HCT116 (cell line): ENCODE results near the gene ATP6V1A. TPM values are rescaled to one million over a fixed set of nuclear protein-coding genes. Genes with fewer than 3 reads are reported as not detected.
A peak's percentile ranks its signal among the peaks of the same experiment; 100 is the strongest.

Experiments used
- ATAC-seq: fragments of 200-7000 bp; cut with Tn5 transposase; 2 replicates; pipeline ENCODE4 v1.9.1; 2020; ENCODE audit warnings: mild to moderate bottlenecking, moderate library complexity
- BruUV-seq: library from RNA; stranded (reverse); fragments of 400-500 nt; replicated peaks from 2 replicates; lab custom pipeline; 2021; lab: Mats Ljungman, UMichigan
- CTCF ChIA-PET: fragments of 300-600 bp; sonication (Branson Sonifier 250); formaldehyde crosslinking; loops from one replicate; lab custom pipeline; 2021; ENCODE audit warnings: antibody characterized with exemption; lab: Charles Lee
- POLR2A ChIA-PET: fragments of 300-600, 350-600 bp; sonication (Branson Sonifier 250); formaldehyde crosslinking; loops from one replicate; lab custom pipeline; 2021; ENCODE audit warnings: antibody characterized with exemption; lab: Charles Lee
- RAD21 ChIA-PET, 2 experiments: fragments of 300-600 bp; sonication (Branson Sonifier 250); formaldehyde crosslinking; loops; one replicate each; lab custom pipeline; 2023; ENCODE audit warnings: low total read pairs in 2 of 2; ENCODE audit not compliant: uncharacterized antibody in 2 of 2, unreplicated experiment in 2 of 2, low non-redundant PET in 1 of 2; lab: Charles Lee
- DNase-seq: peaks from one replicate; pipeline ENCODE4 v3.0.0-alpha.2; 2010; ENCODE audit warnings: low read depth, low spot score
- H2AFZ ChIP-seq: fragments of 200-600 bp; shearing (Covaris generic), sonication (generic); 2 replicates; pipeline ENCODE4 v1.6.1; 2017; ENCODE audit warnings: low read depth, mixed run types, mixed read lengths, antibody characterized with exemption, low read length; ENCODE audit not compliant: poor library complexity, severe bottlenecking
- H3K27ac ChIP-seq: 2 replicates; pipeline ENCODE4 v1.5.1; 2012; ENCODE audit warnings: low read depth, low read length
- H3K27me3 ChIP-seq: fragments of 200-600 bp; sonication (generic); 2 replicates; pipeline ENCODE4 v1.6.1; 2016; ENCODE audit warnings: mixed run types, low read length, mixed read lengths; ENCODE audit not compliant: insufficient read depth
- H3K36me3 ChIP-seq, 2 experiments: fragments of 200-500 bp in 1 of 2; fragments of 200-600 bp in 1 of 2; sonication (Bioruptor generic) in 1 of 2; sonication (generic) in 1 of 2; 2 replicates each; pipeline versions ENCODE4 v1.5.1 to v1.6.1; 2014 to 2016; ENCODE audit warnings: low read length in 2 of 2, inconsistent platforms in 1 of 2, mixed read lengths in 1 of 2, mixed run types in 1 of 2; ENCODE audit not compliant: insufficient read depth in 2 of 2, control insufficient read depth in 1 of 2
- H3K4me1 ChIP-seq, 2 experiments: fragments of 200-600 bp in 1 of 2; sonication (generic) in 1 of 2; 2 replicates each; pipeline versions ENCODE4 v1.5.1 to v1.6.1; 2012 to 2017; ENCODE audit warnings: low read length in 2 of 2, inconsistent platforms in 1 of 2, mild to moderate bottlenecking in 1 of 2, mixed read lengths in 1 of 2, mixed run types in 1 of 2, moderate library complexity in 1 of 2; ENCODE audit not compliant: insufficient read depth in 2 of 2, control insufficient read depth in 1 of 2
- H3K4me2 ChIP-seq: fragments of 200-600 bp; sonication (generic); 2 replicates; pipeline ENCODE4 v1.6.1; 2017; ENCODE audit warnings: mixed run types, low read length, mixed read lengths
- H3K4me3 ChIP-seq, 2 experiments: fragments of 200-600 bp in 1 of 2; sonication (generic) in 1 of 2; replicated peaks in 1 of 2; 2 replicates each; pipeline ENCODE4 v1.5.1; 2011 to 2016; ENCODE audit warnings: low read length in 2 of 2, control low read depth in 1 of 2, low read depth in 1 of 2, mild to moderate bottlenecking in 1 of 2, mixed read lengths in 1 of 2, mixed run types in 1 of 2
- H3K79me2 ChIP-seq: fragments of 200-600 bp; sonication (generic); 2 replicates; pipeline ENCODE4 v1.6.1; 2017; ENCODE audit warnings: mild to moderate bottlenecking, mixed run types, low read length, moderate library complexity, mixed read lengths; ENCODE audit not compliant: insufficient read depth
- H3K9ac ChIP-seq: fragments of 200-600 bp; sonication (generic); 2 replicates; pipeline ENCODE4 v1.6.1; 2016; ENCODE audit warnings: low read length, mixed read lengths
- H3K9me2 ChIP-seq: fragments of 200-600 bp; sonication (generic), shearing (Covaris generic); 2 replicates; pipeline ENCODE4 v1.6.1; 2017; ENCODE audit warnings: mixed run types, mild to moderate bottlenecking, moderate library complexity; ENCODE audit not compliant: insufficient read depth
- H3K9me3 ChIP-seq, 2 experiments: fragments of 200-500 bp in 1 of 2; fragments of 200-600 bp in 1 of 2; sonication (Bioruptor generic) in 1 of 2; sonication (generic) in 1 of 2; 2 replicates each; pipeline ENCODE4 v1.6.1; 2014 to 2017; ENCODE audit warnings: low read length in 2 of 2, mixed read lengths in 2 of 2, inconsistent platforms in 1 of 2, low read depth in 1 of 2, mild to moderate bottlenecking in 1 of 2, mixed run types in 1 of 2, moderate library complexity in 1 of 2; ENCODE audit not compliant: control insufficient read depth in 1 of 2, insufficient read depth in 1 of 2
- H4K20me1 ChIP-seq: fragments of 200-600 bp; sonication (generic), shearing (Covaris generic); 2 replicates; pipeline ENCODE4 v1.6.1; 2017; ENCODE audit warnings: mixed run types, mild to moderate bottlenecking, moderate library complexity; ENCODE audit not compliant: insufficient read depth
- ATF3 ChIP-seq: IDR thresholded peaks from 2 replicates; pipeline ENCODE4 v1.6.1; 2012
- CBX3 ChIP-seq: IDR thresholded peaks from 2 replicates; pipeline ENCODE4 v1.6.1; 2012; ENCODE audit warnings: low read depth
- CEBPB ChIP-seq: IDR thresholded peaks from 2 replicates; pipeline ENCODE4 v1.6.1; 2012; ENCODE audit warnings: low read depth
- EGR1 ChIP-seq: IDR thresholded peaks from 2 replicates; pipeline ENCODE4 v1.6.1; 2012; ENCODE audit warnings: low read depth
- ELF1 ChIP-seq: IDR thresholded peaks from 2 replicates; pipeline ENCODE4 v1.6.1; 2012; ENCODE audit warnings: low read depth, borderline replicate concordance
- EZH2 ChIP-seq: fragments of 200-600 bp; sonication (generic); IDR thresholded peaks from 2 replicates; pipeline ENCODE4 v1.6.1; 2017; ENCODE audit warnings: antibody characterized with exemption, mixed run types
- EZH2phosphoT487 ChIP-seq: fragments of 200-600 bp; IDR thresholded peaks from 2 replicates; pipeline ENCODE4 v1.6.1; 2018; ENCODE audit warnings: antibody characterized with exemption, borderline replicate concordance
- FOSL1 ChIP-seq: IDR thresholded peaks from 2 replicates; pipeline ENCODE4 v1.6.1; 2012; ENCODE audit warnings: low read depth
- JUND ChIP-seq: IDR thresholded peaks from 2 replicates; pipeline ENCODE4 v1.6.1; 2012
- MAX ChIP-seq: IDR thresholded peaks from 2 replicates; pipeline ENCODE4 v1.6.1; 2012
- POLR2A ChIP-seq: IDR thresholded peaks from 2 replicates; pipeline ENCODE4 v1.7.0; 2011; ENCODE audit warnings: borderline replicate concordance; ENCODE audit not compliant: insufficient read depth, insufficient read length; ENCODE audit errors: extremely low read depth
- RAD21 ChIP-seq: IDR thresholded peaks from 2 replicates; pipeline ENCODE4 v1.6.1; 2012; ENCODE audit warnings: low read depth, mild to moderate bottlenecking
- SP1 ChIP-seq: IDR thresholded peaks from 2 replicates; pipeline ENCODE4 v1.6.1; 2012; ENCODE audit warnings: low read depth
- SRF ChIP-seq: IDR thresholded peaks from 2 replicates; pipeline ENCODE4 v1.6.1; 2012; ENCODE audit warnings: low read depth
- TCF7L2 ChIP-seq: IDR thresholded peaks from 2 replicates; pipeline ENCODE4 v1.7.0; 2011; ENCODE audit warnings: borderline replicate concordance, inconsistent platforms; ENCODE audit not compliant: insufficient read depth, insufficient read length; ENCODE audit errors: extremely low read depth
- YY1 ChIP-seq: IDR thresholded peaks from 2 replicates; pipeline ENCODE4 v1.6.1; 2011; ENCODE audit warnings: low read length, low read depth, moderate library complexity, mild to moderate bottlenecking; ENCODE audit not compliant: insufficient replicate concordance; ENCODE audit errors: extremely low read depth
- ZFX ChIP-seq: fragments of 450-650 bp; IDR thresholded peaks from 2 replicates; pipeline ENCODE4 v1.6.1; 2017
- ZNF274 ChIP-seq: fragments of 200-500 bp; sonication (Bioruptor generic); IDR thresholded peaks from 2 replicates; pipeline ENCODE4 v1.6.1; 2014; ENCODE audit warnings: mild to moderate bottlenecking, low read depth, low read length, inconsistent platforms
- intact Hi-C: fragments of 100-400 bp; cut with micrococcal nuclease; formaldehyde crosslinking; loops from 2 replicates; pipeline ENCODE4 v1.10.0; 2022
- total RNA-seq: library from RNA; stranded (reverse); gene quantifications from one replicate; pipeline ENCODE4 v1.2.1, GENCODE V29; 2021; ENCODE audit not compliant: unreplicated experiment
- TF ChIP-seq, protein P1 (sequence below): IDR thresholded peaks from 2 replicates; pipeline ENCODE4 v1.6.1; 2011; ENCODE audit warnings: mild to moderate bottlenecking, low read length, moderate library complexity; ENCODE audit not compliant: insufficient replicate concordance; ENCODE audit errors: extremely low read depth

The ATP6V1A gene
- total RNA-seq, 1 experiment from 2014 or later = 54.7 TPM

DNA sequence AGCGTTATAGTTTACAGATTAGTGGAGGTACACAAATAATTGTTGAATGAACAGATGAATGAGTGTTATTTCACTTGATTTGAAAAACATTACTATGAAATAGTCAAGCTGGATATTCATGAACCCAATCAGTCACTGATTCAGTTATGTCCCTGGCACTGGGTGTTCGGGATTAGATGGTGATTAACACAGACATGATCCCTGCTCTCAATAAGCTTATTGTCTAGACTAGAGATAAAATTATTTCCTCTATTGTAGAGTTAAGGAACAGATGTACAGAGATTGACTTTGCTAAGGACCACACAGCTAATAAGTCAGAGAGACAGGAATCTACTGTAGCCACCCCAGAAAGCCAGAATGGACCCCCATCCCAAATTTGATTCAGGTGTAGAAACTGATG is 92.7 kb downstream of the ATP6V1A start:
- intact Hi-C loops = loop anchor here (2.0 kb wide), 1 partner anchor 103 kb away; no protein-coding TSS in a partner anchor
- no TSS peak for BruUV-seq
- H2AFZ ChIP-seq = peak overlapping the region; percentile 42
- peak overlapping the region; percentile 59; the same call in 1 of the 2 replicates for H3K9ac ChIP-seq
- ChIA-PET POLR2A (no interaction called here), CTCF (interaction anchor here (2.6 kb wide), 1 partner anchor 74 kb away, joined by 17 read pairs; no protein-coding TSS in a partner anchor), RAD21 (no interaction called here)
- no peaks in the 10 kb centered on the region for H3K36me3 ChIP-seq
- H3K9me2 ChIP-seq = no peaks in the 10 kb centered on the region
- no peak overlapping the region for H3K27ac ChIP-seq
- no peaks in the 10 kb centered on the region for H3K27me3 ChIP-seq
- ATAC-seq = no peak
- no peak for TF ChIP-seq FOSL1
- no peak for TF ChIP-seq SP1
- no peak for TF ChIP-seq ZFX
- TF ChIP-seq EGR1 = no peak
- TF ChIP-seq RAD21 = no peak
- no peak for TF ChIP-seq SRF
- no peak for TF ChIP-seq CEBPB
- TF ChIP-seq CBX3 = no peak
- TF ChIP-seq YY1 = no peak
- TF ChIP-seq ATF3 = no peak
- no peak for TF ChIP-seq ZNF274
- TF ChIP-seq, protein P1, sequence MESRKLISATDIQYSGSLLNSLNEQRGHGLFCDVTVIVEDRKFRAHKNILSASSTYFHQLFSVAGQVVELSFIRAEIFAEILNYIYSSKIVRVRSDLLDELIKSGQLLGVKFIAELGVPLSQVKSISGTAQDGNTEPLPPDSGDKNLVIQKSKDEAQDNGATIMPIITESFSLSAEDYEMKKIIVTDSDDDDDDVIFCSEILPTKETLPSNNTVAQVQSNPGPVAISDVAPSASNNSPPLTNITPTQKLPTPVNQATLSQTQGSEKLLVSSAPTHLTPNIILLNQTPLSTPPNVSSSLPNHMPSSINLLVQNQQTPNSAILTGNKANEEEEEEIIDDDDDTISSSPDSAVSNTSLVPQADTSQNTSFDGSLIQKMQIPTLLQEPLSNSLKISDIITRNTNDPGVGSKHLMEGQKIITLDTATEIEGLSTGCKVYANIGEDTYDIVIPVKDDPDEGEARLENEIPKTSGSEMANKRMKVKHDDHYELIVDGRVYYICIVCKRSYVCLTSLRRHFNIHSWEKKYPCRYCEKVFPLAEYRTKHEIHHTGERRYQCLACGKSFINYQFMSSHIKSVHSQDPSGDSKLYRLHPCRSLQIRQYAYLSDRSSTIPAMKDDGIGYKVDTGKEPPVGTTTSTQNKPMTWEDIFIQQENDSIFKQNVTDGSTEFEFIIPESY = no peak
- TF ChIP-seq ELF1 = no peak
- TF ChIP-seq POLR2A = no peak
- no peak for TF ChIP-seq TCF7L2
- TF ChIP-seq EZH2phosphoT487 = no peak
- TF ChIP-seq JUND = no peak
- TF ChIP-seq MAX = no peak
- TF ChIP-seq EZH2 = no peak
- no peaks in the 10 kb centered on the region for H3K9me3 ChIP-seq
- H4K20me1 ChIP-seq = no peaks in the 10 kb centered on the region
- no peaks in the 10 kb centered on the region for H3K79me2 ChIP-seq
- H3K4me2 ChIP-seq = peak overlapping the region; percentile 79
- peak overlapping the region; percentile 66 to 74 for H3K4me3 ChIP-seq
- DNase-seq = no peak
- H3K4me1 ChIP-seq = peaks cover 0 to 15% of the 10 kb centered on the region in 2 experiments; a peak in 1 of 4 replicates
